Measurements from ENCODE around the gene USP49. TPM values are rescaled to one million over a fixed set of nuclear protein-coding genes. Genes with fewer than 3 reads are reported as not detected.

USP49 gene
- total RNA-seq, 6 experiments from 2014 or later = 0.87 to 2.0 (median 1.3) TPM

GRCh38 chr6:41822021-41822420 lies 73.2 kb downstream of the USP49 start:
- H3K4me1 ChIP-seq = no peaks in the 10 kb centered on the region

GRCh38 chr6:41821266-41821665 lies 73.9 kb downstream of the USP49 start:
- H3K9me3 ChIP-seq = no peaks in the 10 kb centered on the region
- no peak for DNase-seq
- H3K27me3 ChIP-seq = no peaks in the 10 kb centered on the region
- H3K36me3 ChIP-seq = no peaks in the 10 kb centered on the region
- H3K4me3 ChIP-seq = no peak overlapping the region
- H3K27ac ChIP-seq = no peak overlapping the region
- H3K4me1 ChIP-seq = no peaks in the 10 kb centered on the region
- TF ChIP-seq, protein P1, sequence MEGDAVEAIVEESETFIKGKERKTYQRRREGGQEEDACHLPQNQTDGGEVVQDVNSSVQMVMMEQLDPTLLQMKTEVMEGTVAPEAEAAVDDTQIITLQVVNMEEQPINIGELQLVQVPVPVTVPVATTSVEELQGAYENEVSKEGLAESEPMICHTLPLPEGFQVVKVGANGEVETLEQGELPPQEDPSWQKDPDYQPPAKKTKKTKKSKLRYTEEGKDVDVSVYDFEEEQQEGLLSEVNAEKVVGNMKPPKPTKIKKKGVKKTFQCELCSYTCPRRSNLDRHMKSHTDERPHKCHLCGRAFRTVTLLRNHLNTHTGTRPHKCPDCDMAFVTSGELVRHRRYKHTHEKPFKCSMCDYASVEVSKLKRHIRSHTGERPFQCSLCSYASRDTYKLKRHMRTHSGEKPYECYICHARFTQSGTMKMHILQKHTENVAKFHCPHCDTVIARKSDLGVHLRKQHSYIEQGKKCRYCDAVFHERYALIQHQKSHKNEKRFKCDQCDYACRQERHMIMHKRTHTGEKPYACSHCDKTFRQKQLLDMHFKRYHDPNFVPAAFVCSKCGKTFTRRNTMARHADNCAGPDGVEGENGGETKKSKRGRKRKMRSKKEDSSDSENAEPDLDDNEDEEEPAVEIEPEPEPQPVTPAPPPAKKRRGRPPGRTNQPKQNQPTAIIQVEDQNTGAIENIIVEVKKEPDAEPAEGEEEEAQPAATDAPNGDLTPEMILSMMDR (IDR thresholded peaks at IDR 0.05) = no peak
- no peak for TF ChIP-seq POLR2A (IDR thresholded peaks at IDR 0.05)
- ATAC-seq = no peak
- intact Hi-C loops (cut with DNase I) = no loop called here
- WGBS (ENCODE audit: insufficient coverage, low coverage, low lambda C conversion rate, missing lambda C conversion rate) = 74% methylated on average over 4 of the region's 4 CpGs

More at GRCh38 chr6:41822021-41822420, 73.2 kb downstream of the USP49 start:
- Histone ChIP-seq H3K27ac (no peak overlapping the region), H3K27me3 (no peaks in the 10 kb centered on the region), H3K4me3 (no peak overlapping the region), H3K9me3 (no peaks in the 10 kb centered on the region), H3K36me3 (no peaks in the 10 kb centered on the region)
- ATAC-seq (no peak), DNase-seq (no peak)
- WGBS (ENCODE audit: insufficient coverage, low coverage, low lambda C conversion rate, missing lambda C conversion rate) = 100% methylated on average over 1 of the region's 1 CpG
- TF ChIP-seq, protein P1 (IDR thresholded peaks at IDR 0.05) = no peak
- TF ChIP-seq POLR2A (IDR thresholded peaks at IDR 0.05) = no peak
- intact Hi-C loops (cut with DNase I) = no loop called here

DNA sequence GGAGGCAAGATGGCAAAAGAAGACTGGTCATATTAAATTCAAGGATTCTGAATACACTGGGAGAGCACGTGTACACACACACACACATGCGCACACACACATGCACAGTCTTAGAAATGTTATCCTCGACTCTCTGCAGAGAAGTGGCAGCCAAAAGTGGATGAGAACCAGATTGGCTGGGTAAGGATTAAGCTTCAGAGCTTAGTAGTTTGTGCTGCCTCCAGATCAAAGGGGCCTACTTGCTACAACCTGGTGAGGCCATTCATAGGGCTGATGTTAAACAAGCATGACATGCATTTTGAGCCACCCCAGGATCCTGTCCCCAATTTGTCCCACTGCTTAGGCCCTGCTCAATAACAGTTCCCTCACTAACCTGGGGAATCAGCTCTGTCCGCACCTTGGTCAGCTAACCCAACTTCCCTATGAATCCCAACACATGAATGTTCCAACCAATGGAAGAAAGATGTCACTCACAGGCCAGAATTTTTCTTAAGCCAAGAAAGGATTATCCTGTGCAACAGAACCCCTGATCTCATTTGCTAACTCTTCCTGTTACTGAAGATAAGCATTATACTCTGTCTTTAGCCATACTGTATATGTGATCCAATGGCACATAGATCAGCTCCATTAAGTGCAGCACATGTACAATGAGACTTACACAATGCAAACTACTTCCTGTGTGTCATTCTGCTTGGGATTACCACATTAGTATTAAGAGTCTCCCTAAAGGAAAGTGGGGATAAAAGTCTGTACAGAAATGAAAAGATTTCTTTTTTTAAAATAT lies 76.7 kb downstream of the USP49 start:
- Histone ChIP-seq H3K4me3 (no peak overlapping the region), H3K4me1 (no peaks in the 10 kb centered on the region), H3K9me3 (no peaks in the 10 kb centered on the region), H3K36me3 (no peaks in the 10 kb centered on the region), H3K27ac (no peak overlapping the region), H3K27me3 (no peaks in the 10 kb centered on the region)
- DNase-seq (no peak), ATAC-seq (no peak)
- intact Hi-C loops (cut with DNase I) = no loop called here
- TF ChIP-seq POLR2A (IDR thresholded peaks at IDR 0.05) = no peak
- TF ChIP-seq, protein P1 (IDR thresholded peaks at IDR 0.05) = no peak
- 50% methylated on average over 2 of the region's 4 CpGs for WGBS (ENCODE audit: insufficient coverage, low coverage, low lambda C conversion rate, missing lambda C conversion rate)

DNA sequence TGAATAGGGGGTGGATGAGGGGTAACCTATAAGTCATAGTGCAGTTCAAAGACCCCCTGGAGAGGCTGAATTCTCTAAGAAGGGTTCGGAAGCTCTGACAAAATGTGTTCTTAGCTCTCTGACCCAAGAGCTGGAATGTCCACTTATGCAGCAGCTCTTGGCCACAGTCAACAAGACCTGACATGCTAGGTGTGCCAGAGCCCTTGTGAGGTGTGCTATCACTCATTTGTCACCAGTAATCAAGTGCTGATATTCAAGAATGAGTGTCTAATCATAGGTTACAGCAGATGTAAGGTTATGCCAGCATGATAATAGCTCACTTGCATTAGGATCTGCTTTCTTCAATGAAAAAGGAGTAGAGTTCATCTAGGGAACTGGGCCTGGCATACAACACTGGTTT lies 79.6 kb downstream of the USP49 start:
- Histone ChIP-seq H3K27ac (no peak overlapping the region), H3K4me1 (no peaks in the 10 kb centered on the region), H3K4me3 (no peak overlapping the region), H3K9me3 (no peaks in the 10 kb centered on the region), H3K27me3 (no peaks in the 10 kb centered on the region), H3K36me3 (no peaks in the 10 kb centered on the region)
- no CpG with 5 or more reads among the region's 1 CpG for WGBS (ENCODE audit: insufficient coverage, low coverage, low lambda C conversion rate, missing lambda C conversion rate)
- intact Hi-C loops (cut with DNase I) = no loop called here
- TF ChIP-seq, protein P1 (IDR thresholded peaks at IDR 0.05) = no peak
- no peak for TF ChIP-seq POLR2A (IDR thresholded peaks at IDR 0.05)
- no peak for ATAC-seq
- DNase-seq = no peak

Measured in right lobe of liver (tissue), 6 donors.